SH-SY5Y (cell line): ENCODE results near the gene NSD2.

ENCODE experiments used
- GATA2 ChIP-seq: IDR thresholded peaks from 2 replicates; pipeline ENCODE4 v1.6.1; 2011; ENCODE audit warnings: mild to moderate bottlenecking, low read depth, low read length
- GATA3 ChIP-seq: IDR thresholded peaks from 2 replicates; pipeline ENCODE4 v1.6.1; 2011; ENCODE audit warnings: low read depth, mild to moderate bottlenecking, low read length, moderate library complexity

DNA sequence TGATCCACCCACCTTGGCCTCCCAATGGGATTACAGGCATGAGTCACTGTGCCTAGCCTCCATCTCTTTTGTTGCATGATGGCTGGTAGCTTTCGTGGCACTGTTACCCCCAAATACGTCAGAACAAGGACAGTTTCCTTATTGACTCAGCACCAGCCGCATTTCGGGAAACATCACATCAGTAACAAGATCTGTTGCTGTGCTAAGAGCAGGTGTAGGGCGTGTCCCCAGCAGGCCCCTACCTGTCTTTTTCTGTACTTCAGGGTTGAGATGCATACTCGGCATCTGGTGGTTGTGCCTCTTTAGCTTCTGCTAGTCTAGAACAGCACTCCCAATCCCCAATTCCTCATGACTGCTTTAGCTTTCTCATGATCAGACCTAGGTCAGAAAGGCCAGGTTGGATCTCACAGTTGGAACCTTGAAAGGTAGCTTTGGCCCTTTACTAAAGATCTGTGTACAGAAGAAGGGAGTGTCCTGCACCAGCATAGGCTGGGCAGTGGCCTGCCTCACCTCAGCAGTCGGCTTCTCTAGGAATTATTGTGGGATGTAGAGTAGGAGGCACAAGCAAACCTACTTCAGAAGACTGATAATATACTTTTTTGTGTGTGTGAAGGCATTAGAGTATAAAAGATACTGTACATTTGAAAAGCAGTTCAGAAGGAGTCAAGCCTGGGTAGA lies 36.8 kb downstream of the NSD2 start:
- no peak for TF ChIP-seq GATA2
- no peak for TF ChIP-seq GATA3
